Measurements from ENCODE around the gene CEACAM4.
A peak's percentile ranks its signal among the peaks of the same experiment; 100 is the strongest.

Gene CEACAM4

GRCh38 chr19:41606215-41606837 is 20.5 kb downstream of the CEACAM4 start:
- no peak overlapping the region for H3K4ac ChIP-seq (ENCODE audit: low read length)
- no peak overlapping the region for H2AK5ac ChIP-seq (ENCODE audit: low read depth, low read length)
- no peak overlapping the region for H3K27ac ChIP-seq (replicated peaks; ENCODE audit: low read length)
- H3K4me1 ChIP-seq (ENCODE audit: control insufficient read depth in 2 of 2, insufficient read depth in 1 of 2, low read depth in 1 of 2, low read length in 2 of 2), result no peaks in the 10 kb centered on the region
- H3K4me3 ChIP-seq (ENCODE audit: low read length in 2 of 2), result peak overlapping the region in 1 of 2 donors; percentile 32
- no peak overlapping the region for H3K23ac ChIP-seq (ENCODE audit: low read depth, low read length, poor library complexity)
- no peak overlapping the region for H2BK15ac ChIP-seq (ENCODE audit: low read length)
- H4K8ac ChIP-seq (ENCODE audit: low read depth, low read length), result no peak overlapping the region
- no peak overlapping the region for H2BK120ac ChIP-seq (ENCODE audit: low read depth, low read length)
- H3K4me2 ChIP-seq (ENCODE audit: insufficient read depth, low read length, poor library complexity, severe bottlenecking), result no peak overlapping the region
- no peak overlapping the region for H2BK12ac ChIP-seq (ENCODE audit: low read length)
- H3K14ac ChIP-seq (ENCODE audit: low read length), result no peak overlapping the region
- WGBS, 2 donors (ENCODE audit: extremely low coverage in 2 of 2, insufficient read length in 2 of 2, insufficient replicate concordance in 1 of 2), result no CpG with 5 or more reads among the region's 5 CpGs
- no peak overlapping the region for H3K18ac ChIP-seq (ENCODE audit: low read length)
- H3K9ac ChIP-seq (ENCODE audit: low read depth, low read length, poor library complexity), result no peak overlapping the region
- peaks cover 0 to 10% of the 10 kb centered on the region in 2 donors for H3K9me3 ChIP-seq (replicated peaks in 1 of 2; ENCODE audit: control insufficient read depth in 2 of 2, insufficient read depth in 1 of 2, low read depth in 1 of 2, low read length in 2 of 2)
- H3K79me1 ChIP-seq (ENCODE audit: low read depth, low read length), result no peaks in the 10 kb centered on the region
- DNase-seq (ENCODE audit: low spot score), result no peak
- H2BK5ac ChIP-seq (ENCODE audit: low read length), result no peak overlapping the region
- H2AFZ ChIP-seq (ENCODE audit: low read length), result no peak overlapping the region
- H3K27me3 ChIP-seq (ENCODE audit: control insufficient read depth in 3 of 3, insufficient read depth in 3 of 3, low read depth in 1 of 3, low read length in 3 of 3), result peaks cover 0 to 67% (median 0%) of the 10 kb centered on the region in 3 experiments
- H3K36me3 ChIP-seq (replicated peaks in 1 of 2; ENCODE audit: control insufficient read depth in 2 of 2, insufficient read depth in 2 of 2, low read length in 2 of 2), result no peaks in the 10 kb centered on the region
- H4K91ac ChIP-seq (ENCODE audit: low read depth, low read length, poor library complexity), result no peak overlapping the region

GRCh38 chr19:41604831-41605230 is 22.0 kb downstream of the CEACAM4 start:
- no peak overlapping the region for H3K4me2 ChIP-seq (ENCODE audit: insufficient read depth, low read length, poor library complexity, severe bottlenecking)
- H3K27ac ChIP-seq (replicated peaks; ENCODE audit: low read length), result no peak overlapping the region
- no peak overlapping the region for H2BK120ac ChIP-seq (ENCODE audit: low read depth, low read length)
- H4K8ac ChIP-seq (ENCODE audit: low read depth, low read length), result no peak overlapping the region
- WGBS, 2 donors (ENCODE audit: extremely low coverage in 2 of 2, insufficient read length in 2 of 2, insufficient replicate concordance in 1 of 2), result no CpG with 5 or more reads among the region's 3 CpGs
- no peak overlapping the region for H3K23ac ChIP-seq (ENCODE audit: low read depth, low read length, poor library complexity)
- no peak overlapping the region for H3K4me3 ChIP-seq (ENCODE audit: low read length in 2 of 2)
- H2BK5ac ChIP-seq (ENCODE audit: low read length), result no peak overlapping the region
- no peaks in the 10 kb centered on the region for H3K4me1 ChIP-seq (ENCODE audit: control insufficient read depth in 2 of 2, insufficient read depth in 1 of 2, low read depth in 1 of 2, low read length in 2 of 2)
- no peak for DNase-seq (ENCODE audit: low spot score)
- no peak overlapping the region for H3K18ac ChIP-seq (ENCODE audit: low read length)
- no peak overlapping the region for H3K14ac ChIP-seq (ENCODE audit: low read length)
- H2AK5ac ChIP-seq (ENCODE audit: low read depth, low read length), result no peak overlapping the region
- no peak overlapping the region for H4K91ac ChIP-seq (ENCODE audit: low read depth, low read length, poor library complexity)
- no peaks in the 10 kb centered on the region for H3K79me1 ChIP-seq (ENCODE audit: low read depth, low read length)
- H2BK12ac ChIP-seq (ENCODE audit: low read length), result no peak overlapping the region
- H3K4ac ChIP-seq (ENCODE audit: low read length), result no peak overlapping the region
- no peak overlapping the region for H2BK15ac ChIP-seq (ENCODE audit: low read length)
- H3K9ac ChIP-seq (ENCODE audit: low read depth, low read length, poor library complexity), result no peak overlapping the region
- no peaks in the 10 kb centered on the region for H3K36me3 ChIP-seq (replicated peaks in 1 of 2; ENCODE audit: control insufficient read depth in 2 of 2, insufficient read depth in 2 of 2, low read length in 2 of 2)
- peaks cover 0 to 9% of the 10 kb centered on the region in 2 donors for H3K9me3 ChIP-seq (replicated peaks in 1 of 2; ENCODE audit: control insufficient read depth in 2 of 2, insufficient read depth in 1 of 2, low read depth in 1 of 2, low read length in 2 of 2)
- H2AFZ ChIP-seq (ENCODE audit: low read length), result no peak overlapping the region
- H3K27me3 ChIP-seq (ENCODE audit: control insufficient read depth in 3 of 3, insufficient read depth in 3 of 3, low read depth in 1 of 3, low read length in 3 of 3), result peaks cover 0 to 70% (median 0%) of the 10 kb centered on the region in 3 experiments

- Histone ChIP-seq H3K36me3 (replicated peaks in 1 of 2; ENCODE audit: control insufficient read depth in 2 of 2, insufficient read depth in 2 of 2, low read length in 2 of 2) (no peaks in the 10 kb centered on the region), H3K23ac (ENCODE audit: low read depth, low read length, poor library complexity) (no peak overlapping the region), H2BK12ac (ENCODE audit: low read length) (no peak overlapping the region), H3K18ac (ENCODE audit: low read length) (no peak overlapping the region), H3K4me2 (ENCODE audit: insufficient read depth, low read length, poor library complexity, severe bottlenecking) (no peak overlapping the region), H4K91ac (ENCODE audit: low read depth, low read length, poor library complexity) (no peak overlapping the region), H2AFZ (ENCODE audit: low read length) (no peak overlapping the region), H3K9ac (ENCODE audit: low read depth, low read length, poor library complexity) (no peak overlapping the region), H3K4ac (ENCODE audit: low read length) (no peak overlapping the region), H3K4me1 (ENCODE audit: control insufficient read depth in 2 of 2, insufficient read depth in 1 of 2, low read depth in 1 of 2, low read length in 2 of 2) (no peaks in the 10 kb centered on the region), H2BK15ac (ENCODE audit: low read length) (no peak overlapping the region), H2AK5ac (ENCODE audit: low read depth, low read length) (no peak overlapping the region), H3K4me3 (ENCODE audit: low read length in 2 of 2) (no peak overlapping the region), H3K14ac (ENCODE audit: low read length) (no peak overlapping the region), H3K9me3 (replicated peaks in 1 of 2; ENCODE audit: control insufficient read depth in 2 of 2, insufficient read depth in 1 of 2, low read depth in 1 of 2, low read length in 2 of 2) (peaks cover 0 to 9% of the 10 kb centered on the region in 2 donors), H3K79me1 (ENCODE audit: low read depth, low read length) (no peaks in the 10 kb centered on the region), H4K8ac (ENCODE audit: low read depth, low read length) (no peak overlapping the region), H2BK5ac (ENCODE audit: low read length) (no peak overlapping the region), H3K27ac (replicated peaks; ENCODE audit: low read length) (no peak overlapping the region), H3K27me3 (ENCODE audit: control insufficient read depth in 3 of 3, insufficient read depth in 3 of 3, low read depth in 1 of 3, low read length in 3 of 3) (peaks cover 0 to 51% (median 0%) of the 10 kb centered on the region in 3 experiments), H2BK120ac (ENCODE audit: low read depth, low read length) (no peak overlapping the region)
- no CpG with 5 or more reads among the region's 4 CpGs for WGBS, 2 donors (ENCODE audit: extremely low coverage in 2 of 2, insufficient read length in 2 of 2, insufficient replicate concordance in 1 of 2)
- no peak for DNase-seq (ENCODE audit: low spot score)
Observed at GRCh38 chr19:41601771-41602170, 25.1 kb downstream of the CEACAM4 start.

- Histone ChIP-seq H3K9ac (ENCODE audit: low read depth, low read length, poor library complexity) (no peak overlapping the region), H2AK5ac (ENCODE audit: low read depth, low read length) (no peak overlapping the region), H2AFZ (ENCODE audit: low read length) (no peak overlapping the region), H2BK12ac (ENCODE audit: low read length) (no peak overlapping the region), H3K18ac (ENCODE audit: low read length) (no peak overlapping the region), H3K4me1 (ENCODE audit: control insufficient read depth in 2 of 2, insufficient read depth in 1 of 2, low read depth in 1 of 2, low read length in 2 of 2) (no peaks in the 10 kb centered on the region), H3K79me1 (ENCODE audit: low read depth, low read length) (no peaks in the 10 kb centered on the region), H3K4me3 (ENCODE audit: low read length in 2 of 2) (no peak overlapping the region), H2BK5ac (ENCODE audit: low read length) (no peak overlapping the region), H3K4me2 (ENCODE audit: insufficient read depth, low read length, poor library complexity, severe bottlenecking) (no peak overlapping the region), H3K36me3 (replicated peaks in 1 of 2; ENCODE audit: control insufficient read depth in 2 of 2, insufficient read depth in 2 of 2, low read length in 2 of 2) (no peaks in the 10 kb centered on the region), H2BK120ac (ENCODE audit: low read depth, low read length) (no peak overlapping the region), H3K27ac (replicated peaks; ENCODE audit: low read length) (no peak overlapping the region), H3K4ac (ENCODE audit: low read length) (no peak overlapping the region), H3K14ac (ENCODE audit: low read length) (no peak overlapping the region), H4K8ac (ENCODE audit: low read depth, low read length) (no peak overlapping the region), H4K91ac (ENCODE audit: low read depth, low read length, poor library complexity) (no peak overlapping the region), H3K23ac (ENCODE audit: low read depth, low read length, poor library complexity) (no peak overlapping the region), H3K27me3 (ENCODE audit: control insufficient read depth in 3 of 3, insufficient read depth in 3 of 3, low read depth in 1 of 3, low read length in 3 of 3) (peaks cover 2 to 34% (median 3%) of the 10 kb centered on the region in 3 experiments), H3K9me3 (replicated peaks in 1 of 2; ENCODE audit: control insufficient read depth in 2 of 2, insufficient read depth in 1 of 2, low read depth in 1 of 2, low read length in 2 of 2) (peaks cover 0 to 5% of the 10 kb centered on the region in 2 donors), H2BK15ac (ENCODE audit: low read length) (no peak overlapping the region)
- DNase-seq (ENCODE audit: low spot score), result no peak
- WGBS, 2 donors (ENCODE audit: extremely low coverage in 2 of 2, insufficient read length in 2 of 2, insufficient replicate concordance in 1 of 2), result no CpG with 5 or more reads among the region's 6 CpGs
Observed at GRCh38 chr19:41599175-41599966, 27.5 kb downstream of the CEACAM4 start.

Measured in neuronal stem cell (in vitro differentiated cells).